Left colon (tissue), 2 donors: ENCODE results near the gene CORO2B. TPM values are rescaled to one million over a fixed set of nuclear protein-coding genes. Genes with fewer than 3 reads are reported as not detected.

Experiments
- ATAC-seq: fragments of 200-7000 bp; cut with Tn5 transposase; one replicate; pipeline ENCODE4 v1.9.1; 2020; ENCODE audit warnings: mild to moderate bottlenecking, moderate library complexity
- DNase-seq, 2 donors: peaks; one replicate each; pipeline ENCODE4 v3.0.0-alpha.2; 2020
- intact Hi-C, 2 donors: fragments of 100-400 bp; cut with DNase I in 1 of 2; cut with micrococcal nuclease in 1 of 2; formaldehyde crosslinking; loops; one replicate each; pipeline versions ENCODE4 v1.11.2 to v1.14.0; 2022; cut with DNase I, micrococcal nuclease
- total RNA-seq, 2 donors: library from RNA; stranded (reverse); fragmentation: NEBNext Ultra II Directional; extraction: Animal tissue kit (Norgen Biotek cat#: 25700); gene quantifications; one replicate each; pipeline ENCODE4 v1.2.1, GENCODE V29; 2021
- donor health status: DM: no; HTN: no; CAD: no.
- donor health status: DM: yes; HTN: yes; CAD: no.

CORO2B gene
- total RNA-seq, 2 donors from 2014 or later = 0.67 to 1.6 TPM

DNA sequence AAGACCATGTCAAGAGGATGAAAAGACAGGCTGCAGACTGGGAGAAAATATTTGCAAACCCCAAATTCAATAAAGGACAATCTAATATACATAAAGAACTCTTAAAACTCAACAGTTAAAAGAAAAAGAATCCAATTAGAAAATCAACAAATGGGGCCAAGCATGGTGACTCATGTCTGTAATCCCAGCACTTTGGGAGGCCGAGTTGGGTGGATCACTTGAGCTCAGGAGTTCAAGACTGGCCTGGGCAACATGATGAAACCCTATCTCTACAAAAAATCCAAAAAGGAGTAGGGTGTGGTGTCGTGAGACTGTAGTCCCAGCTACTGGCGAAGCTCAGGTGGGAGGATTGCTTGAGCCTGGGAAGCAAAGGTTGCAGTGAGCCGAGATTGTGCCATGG lies 184.3 kb downstream of the CORO2B start:
- intact Hi-C loops = no loop called here
- no peak for DNase-seq
- ATAC-seq = no peak

DNA sequence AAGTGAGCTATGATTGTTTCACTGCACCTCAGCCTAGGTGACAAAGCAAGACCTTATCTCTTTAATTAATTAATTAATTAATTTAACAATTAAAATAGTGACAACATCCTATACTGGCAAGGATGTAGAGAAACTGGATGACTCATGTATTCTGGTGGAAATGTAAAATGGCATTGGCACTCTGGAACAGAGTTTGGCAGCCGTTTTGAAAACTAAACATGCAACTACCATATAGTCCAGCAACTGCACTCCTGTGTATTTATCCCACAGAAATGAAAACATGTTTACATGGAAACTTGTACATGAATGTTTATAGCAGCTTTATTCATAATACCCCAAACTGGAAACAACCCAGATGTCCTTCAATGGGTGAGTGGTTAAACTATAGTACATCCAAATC lies 185.3 kb downstream of the CORO2B start:
- intact Hi-C loops = no loop called here
- DNase-seq (no peak), ATAC-seq (no peak)

DNA sequence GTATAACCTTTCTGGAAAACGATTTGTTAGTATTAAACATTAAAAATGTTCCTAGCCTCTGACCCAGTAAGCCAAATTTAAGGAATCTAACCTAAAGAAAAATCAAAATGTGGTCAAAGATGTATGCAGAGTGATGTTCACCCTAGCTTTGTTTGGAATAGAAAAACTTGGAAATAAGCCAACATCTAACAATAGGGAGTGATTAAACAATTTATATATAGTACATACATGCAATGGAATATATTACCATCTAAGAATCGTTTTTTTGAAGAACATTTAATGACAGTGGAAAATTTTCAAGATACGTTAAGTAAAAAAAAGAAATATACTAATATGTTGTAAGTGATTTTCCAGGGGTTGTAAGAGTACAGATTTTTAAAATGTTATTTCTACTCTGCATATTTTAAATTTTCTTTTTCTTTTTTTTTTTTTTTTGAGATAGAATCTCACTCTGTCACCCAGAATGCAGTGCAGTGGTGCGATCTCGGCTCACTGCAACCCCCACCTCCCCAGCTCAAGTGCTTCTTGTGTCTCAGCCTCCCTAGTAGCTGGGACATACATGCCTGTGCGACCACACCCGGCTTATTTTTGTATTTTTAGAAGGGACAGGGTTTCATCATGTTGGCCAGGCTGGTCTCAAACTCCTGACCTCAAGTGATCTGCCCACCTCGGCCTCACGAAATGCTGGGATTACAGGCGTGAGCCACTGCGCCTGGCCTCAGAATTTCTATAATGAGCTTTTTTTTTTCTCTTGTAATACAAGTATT lies 187.0 kb downstream of the CORO2B start:
- ATAC-seq = no peak
- DNase-seq = no peak
- intact Hi-C loops = no loop called here

DNA sequence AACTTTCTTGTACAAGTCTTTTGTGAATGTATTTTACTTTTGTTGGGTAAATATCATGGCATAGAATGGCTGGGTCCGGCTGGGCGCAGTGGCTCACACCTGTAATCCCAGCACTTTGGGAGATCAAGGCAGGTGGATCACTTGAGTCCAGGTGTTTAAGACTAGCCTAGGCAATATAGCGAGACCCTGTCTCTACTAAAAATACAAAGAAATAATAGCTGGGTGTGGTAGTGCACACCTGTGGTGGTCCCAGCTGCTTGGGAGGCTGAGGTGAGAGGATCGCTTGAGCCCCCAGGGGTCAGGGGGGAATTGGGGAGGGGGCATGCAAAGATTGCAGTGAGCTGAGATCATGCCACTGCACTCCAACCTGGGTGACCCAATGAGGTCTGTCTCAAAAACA lies 189.0 kb downstream of the CORO2B start:
- ATAC-seq (no peak), DNase-seq (no peak)
- intact Hi-C loops = no loop called here

DNA sequence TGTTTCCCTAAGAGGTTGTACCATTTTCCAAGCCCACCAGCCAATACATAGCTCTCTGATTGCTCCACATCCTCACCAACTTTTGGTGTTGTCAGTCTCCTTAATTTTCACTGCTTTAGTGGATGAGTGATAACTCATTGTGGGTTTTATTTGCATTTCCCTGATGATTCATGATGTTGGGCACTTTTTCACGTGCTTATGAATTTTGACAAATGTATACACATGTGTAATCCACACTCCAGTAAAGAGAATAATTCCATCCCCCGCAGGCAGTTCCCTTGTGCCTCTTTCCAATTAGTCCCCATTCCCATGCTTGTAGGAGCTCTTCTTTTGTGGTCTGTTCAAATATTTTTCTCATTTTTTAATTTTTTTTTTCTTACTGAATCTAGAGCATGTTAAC lies 189.5 kb downstream of the CORO2B start:
- intact Hi-C loops = no loop called here
- ATAC-seq (no peak), DNase-seq (no peak)

DNA sequence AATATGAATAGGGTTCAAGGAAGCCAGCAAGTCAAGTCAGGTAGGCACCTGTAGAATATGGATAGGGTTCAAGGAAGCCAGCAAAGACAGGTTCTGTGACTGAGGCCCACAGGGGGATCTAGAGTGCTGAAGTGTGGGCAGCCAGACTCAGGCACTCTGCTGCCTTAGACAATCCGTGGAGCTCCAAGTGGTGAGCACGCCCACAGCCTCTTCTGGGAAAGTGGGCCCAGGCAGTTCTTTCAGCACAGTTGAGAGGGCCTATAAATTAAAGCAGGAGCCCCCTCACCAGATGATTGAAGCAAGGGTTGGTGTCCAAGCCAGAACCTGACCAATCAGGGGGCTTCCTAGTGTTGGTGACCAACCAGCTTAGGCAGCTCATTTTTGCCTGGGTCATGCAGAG lies 190.9 kb downstream of the CORO2B start:
- DNase-seq = no peak
- intact Hi-C loops = no loop called here
- ATAC-seq = no peak

DNA sequence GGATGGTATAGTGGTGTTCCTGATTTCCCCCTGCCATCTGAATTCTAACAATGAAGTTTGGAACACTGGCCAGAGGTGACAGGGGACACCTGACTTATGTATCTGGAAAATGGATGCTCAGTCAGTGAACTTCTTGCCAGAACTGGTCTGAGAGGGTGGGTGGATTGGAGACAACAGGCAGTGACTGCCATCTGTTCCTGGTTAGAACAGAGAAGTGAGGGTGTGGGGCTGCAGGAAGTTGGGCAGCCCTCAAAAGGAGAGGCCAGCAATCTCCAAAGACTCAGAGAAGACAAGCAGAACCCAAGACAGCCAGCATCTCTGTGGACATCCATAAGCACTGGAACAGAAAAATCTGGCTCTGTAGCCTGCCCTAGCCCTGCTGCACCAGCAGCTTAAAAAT lies 191.4 kb downstream of the CORO2B start:
- DNase-seq = no peak
- no peak for ATAC-seq
- intact Hi-C loops = no loop called here

DNA sequence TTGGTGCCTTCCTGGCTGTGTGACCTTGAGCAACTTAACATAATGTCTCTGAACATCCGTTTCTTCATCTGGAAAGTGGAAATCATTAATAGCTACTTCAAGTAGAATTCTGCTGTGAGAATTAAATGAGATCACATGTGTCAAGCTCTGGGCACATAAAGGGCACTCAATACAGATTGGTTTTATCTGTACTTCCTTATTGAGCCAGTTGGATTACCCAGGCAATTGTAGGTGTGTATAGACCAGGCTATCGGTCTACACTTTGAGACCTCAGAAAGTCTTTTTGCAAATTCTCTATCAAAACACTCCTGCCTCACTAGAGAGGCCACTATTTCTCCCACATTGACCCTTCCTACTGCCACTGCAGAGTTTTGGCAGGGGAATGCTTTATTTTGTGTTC lies 194.2 kb downstream of the CORO2B start:
- intact Hi-C loops = no loop called here
- ATAC-seq = peak; percentile 94
- no peak for DNase-seq

DNA sequence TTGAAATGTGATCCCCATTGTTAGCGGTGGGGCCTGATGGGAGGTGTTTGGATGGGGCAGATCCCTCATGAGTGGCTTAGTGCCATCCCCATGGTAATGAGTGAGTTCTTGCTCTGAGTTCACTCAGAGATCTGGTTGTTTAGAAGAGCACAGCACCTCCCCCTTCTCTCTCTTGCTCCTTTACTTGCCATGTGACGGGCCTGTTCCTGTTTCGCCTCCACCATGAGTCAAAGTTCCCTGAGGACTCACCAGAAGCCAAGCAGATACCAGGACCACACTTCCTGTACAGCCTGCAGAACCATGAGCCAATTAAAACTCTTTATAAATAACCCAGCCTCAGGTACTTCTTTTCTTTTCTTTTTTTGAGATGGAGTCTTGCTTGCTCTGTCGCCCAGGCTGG lies 195.3 kb downstream of the CORO2B start:
- intact Hi-C loops = no loop called here
- DNase-seq = no peak
- ATAC-seq = no peak

DNA sequence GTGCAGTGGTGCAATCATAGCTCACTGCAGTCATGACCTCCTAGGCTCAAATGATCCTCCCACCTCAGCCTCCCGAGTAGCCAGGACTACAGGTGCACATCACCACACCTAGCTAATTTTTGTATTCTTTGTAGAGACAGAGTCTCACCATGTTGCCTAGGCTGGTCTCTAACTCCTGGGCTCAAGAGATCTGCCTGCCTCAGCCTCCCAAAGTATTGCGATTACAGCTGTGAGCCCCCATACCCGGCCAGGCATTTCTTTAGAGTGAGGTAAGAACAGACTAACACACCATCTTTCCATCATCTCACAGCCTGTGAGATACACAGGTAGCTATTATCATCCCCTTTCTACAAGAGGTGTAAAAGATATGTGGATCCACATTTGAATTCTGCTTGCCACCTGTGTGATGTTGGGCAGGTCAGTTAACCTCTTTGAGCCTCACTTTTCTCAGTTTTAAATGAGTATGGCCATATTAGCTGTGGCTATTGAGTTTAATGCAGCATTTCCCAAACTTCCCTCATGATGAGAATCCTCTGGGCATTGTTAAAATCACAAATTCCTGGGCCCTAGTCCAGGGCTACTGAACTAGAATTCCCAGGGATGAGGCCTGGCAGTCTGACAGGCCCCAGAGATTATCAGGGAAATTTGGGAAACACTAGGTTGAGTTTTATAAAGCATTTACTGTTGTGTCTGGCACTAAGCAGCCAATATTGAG lies 195.9 kb downstream of the CORO2B start:
- intact Hi-C loops = no loop called here
- ATAC-seq (no peak), DNase-seq (no peak)

DNA sequence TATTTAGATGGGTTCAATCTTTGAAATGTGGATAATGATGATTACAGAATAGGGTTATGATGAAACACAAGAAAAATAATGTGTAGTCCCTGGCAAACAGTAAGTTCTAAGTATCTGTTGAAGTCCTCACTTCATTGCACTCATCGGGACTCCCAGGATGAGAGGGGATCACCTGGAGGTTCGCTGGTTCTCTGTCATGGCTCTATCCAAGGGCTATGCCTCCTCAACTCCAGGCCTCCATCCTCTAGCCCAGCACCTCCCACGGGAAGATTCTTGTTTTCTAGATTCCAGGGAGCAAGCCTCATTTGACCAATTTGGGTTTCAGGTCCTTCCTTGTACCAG lies 196.4 kb downstream of the CORO2B start:
- intact Hi-C loops = no loop called here
- ATAC-seq (no peak), DNase-seq (no peak)

DNA sequence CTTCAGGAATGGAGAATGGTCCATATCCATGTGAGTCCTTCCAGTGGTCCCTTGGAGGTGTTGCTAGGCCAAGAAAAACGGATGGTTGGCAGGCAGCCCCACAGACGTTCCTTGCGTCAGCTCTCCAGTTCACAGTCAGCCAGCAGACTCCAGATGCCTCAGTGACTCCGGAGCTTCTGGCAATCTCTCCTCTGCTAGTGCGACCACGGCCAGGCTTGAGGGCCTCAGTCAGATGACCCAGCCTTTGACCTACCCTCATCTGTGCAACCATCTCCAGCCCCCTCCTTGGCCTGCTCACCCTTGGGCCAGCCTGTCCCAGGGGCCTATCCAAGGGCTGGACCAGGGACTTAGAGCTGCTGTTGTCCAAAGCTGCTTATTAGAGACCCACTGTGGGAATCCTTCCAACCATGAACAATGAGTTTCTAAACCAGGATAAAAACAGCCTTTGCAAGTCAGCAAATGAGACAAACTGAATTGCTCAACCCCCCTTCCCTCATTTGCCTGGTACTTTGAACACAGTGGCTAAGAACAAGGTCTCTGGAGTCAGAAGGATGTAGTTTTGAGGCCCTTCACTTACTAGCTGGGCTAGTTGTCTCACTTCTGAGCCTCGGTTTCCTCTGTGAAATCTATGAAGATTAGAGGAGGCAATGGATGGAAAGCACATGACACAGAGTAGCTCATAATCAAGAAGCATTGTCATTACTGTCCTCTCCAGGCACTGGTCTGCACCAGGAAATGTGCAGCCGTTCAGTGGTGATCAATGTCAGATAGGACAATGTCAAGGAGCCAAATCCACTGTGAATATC lies 197.1 kb downstream of the CORO2B start:
- ATAC-seq = no peak
- intact Hi-C loops = no loop called here
- peak in 1 of 2 donors; percentile 48 for DNase-seq

DNA sequence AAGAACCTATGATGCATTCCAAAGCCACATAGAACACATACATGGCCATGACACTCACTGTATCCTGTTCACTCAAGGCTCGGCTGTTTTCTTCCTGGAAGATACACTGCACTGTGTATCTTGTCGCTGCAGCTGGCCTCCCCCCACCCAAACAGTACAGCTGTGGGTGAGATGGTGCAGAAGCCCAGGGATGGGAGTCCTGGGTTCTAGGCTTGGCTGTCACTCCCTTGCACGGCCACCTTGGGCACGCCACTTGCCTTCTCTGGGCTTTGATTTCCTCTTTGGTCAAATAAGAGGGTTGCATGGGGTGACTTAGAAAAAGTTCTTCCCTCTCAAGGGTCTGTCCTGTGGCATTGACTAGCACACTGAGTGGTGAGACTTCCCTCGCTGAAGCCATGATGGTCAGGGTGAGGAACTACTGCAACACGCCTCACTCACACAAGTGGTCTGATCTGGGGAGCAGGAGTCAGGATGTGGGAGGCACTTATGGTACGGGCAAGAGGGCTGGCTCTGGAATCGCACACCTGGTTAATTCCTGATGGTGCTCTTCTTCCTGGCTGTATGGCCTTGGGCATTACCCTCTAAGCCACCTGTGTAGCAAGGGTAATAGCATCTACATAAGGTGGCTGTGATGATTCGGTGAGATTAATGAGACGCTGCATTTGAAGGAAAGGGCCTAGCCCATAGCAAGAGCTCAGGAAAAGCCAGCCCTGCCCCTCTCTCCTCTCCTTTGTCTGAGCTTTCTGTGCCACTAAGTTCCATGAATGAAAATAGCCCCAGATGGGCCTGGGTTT lies 197.9 kb downstream of the CORO2B start:
- ATAC-seq (no peak), DNase-seq (no peak)
- intact Hi-C loops = no loop called here

Other genes starting within 250 kb of the CORO2B start
- 1 to 10 TPM; 1.4 to 2.4 TPM for gene ITGA11, start 146.8 kb upstream of the CORO2B start, total RNA-seq
- gene ANP32A, start 241.9 kb downstream of the CORO2B start, total RNA-seq = 100 to 1,000 TPM in 1 of 2 donors, 10 to 100 TPM in 1; 91.9 to 122 TPM